ENCODE data around the gene SAMD3.

The SAMD3 gene

DNA sequence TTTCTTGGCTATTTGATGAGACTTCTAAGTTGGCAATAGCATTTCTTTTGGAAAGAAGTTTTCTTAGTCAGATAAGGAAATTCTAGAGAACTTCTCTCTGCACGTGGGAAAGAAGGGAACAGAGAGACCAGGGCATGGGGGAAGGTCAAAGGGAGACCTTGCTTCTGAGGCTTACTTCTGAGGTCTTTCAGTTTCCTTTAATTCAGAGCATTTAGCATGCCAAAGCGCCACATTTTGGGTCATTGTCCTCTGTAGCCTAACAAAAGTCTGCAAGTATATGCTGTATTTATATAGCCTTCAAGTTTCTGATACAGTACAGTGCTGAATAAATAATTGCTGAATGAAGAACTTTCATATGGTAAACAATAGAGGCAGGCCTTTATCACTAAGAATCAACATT is 95.6 kb downstream of the SAMD3 start:
- Histone ChIP-seq H3F3A (ENCODE audit: control insufficient read depth, insufficient read depth) (no peaks in the 10 kb centered on the region), H3K9me3 (ENCODE audit: control insufficient read depth, insufficient read depth, low read length) (no peaks in the 10 kb centered on the region), H3K4me3 (ENCODE audit: low read length) (no peak overlapping the region), H3K27ac (ENCODE audit: low read depth, low read length) (no peak overlapping the region), H4K20me1 (ENCODE audit: control insufficient read depth, insufficient read depth, low read depth, low read length) (no peaks in the 10 kb centered on the region), H3K36me3 (ENCODE audit: control insufficient read depth, low read length) (no peaks in the 10 kb centered on the region), H3K9me2 (replicated peaks; ENCODE audit: control insufficient read depth, low read length) (no peaks in the 10 kb centered on the region), H3K4me1 (ENCODE audit: control insufficient read depth, low read length) (no peaks in the 10 kb centered on the region), H3K79me2 (ENCODE audit: control insufficient read depth, low read length) (no peaks in the 10 kb centered on the region), H3K27me3 (ENCODE audit: control insufficient read depth, low read length) (no peaks in the 10 kb centered on the region), H3K4me2 (ENCODE audit: low read length) (no peak overlapping the region)
- TF ChIP-seq EZH2phosphoT487 (IDR thresholded peaks at IDR 0.05; ENCODE audit: borderline replicate concordance, low read length) = no peak
- TF ChIP-seq, protein P1, sequence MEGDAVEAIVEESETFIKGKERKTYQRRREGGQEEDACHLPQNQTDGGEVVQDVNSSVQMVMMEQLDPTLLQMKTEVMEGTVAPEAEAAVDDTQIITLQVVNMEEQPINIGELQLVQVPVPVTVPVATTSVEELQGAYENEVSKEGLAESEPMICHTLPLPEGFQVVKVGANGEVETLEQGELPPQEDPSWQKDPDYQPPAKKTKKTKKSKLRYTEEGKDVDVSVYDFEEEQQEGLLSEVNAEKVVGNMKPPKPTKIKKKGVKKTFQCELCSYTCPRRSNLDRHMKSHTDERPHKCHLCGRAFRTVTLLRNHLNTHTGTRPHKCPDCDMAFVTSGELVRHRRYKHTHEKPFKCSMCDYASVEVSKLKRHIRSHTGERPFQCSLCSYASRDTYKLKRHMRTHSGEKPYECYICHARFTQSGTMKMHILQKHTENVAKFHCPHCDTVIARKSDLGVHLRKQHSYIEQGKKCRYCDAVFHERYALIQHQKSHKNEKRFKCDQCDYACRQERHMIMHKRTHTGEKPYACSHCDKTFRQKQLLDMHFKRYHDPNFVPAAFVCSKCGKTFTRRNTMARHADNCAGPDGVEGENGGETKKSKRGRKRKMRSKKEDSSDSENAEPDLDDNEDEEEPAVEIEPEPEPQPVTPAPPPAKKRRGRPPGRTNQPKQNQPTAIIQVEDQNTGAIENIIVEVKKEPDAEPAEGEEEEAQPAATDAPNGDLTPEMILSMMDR (IDR thresholded peaks at IDR 0.05; ENCODE audit: low read depth, low read length, poor library complexity, severe bottlenecking) = no peak

DNA sequence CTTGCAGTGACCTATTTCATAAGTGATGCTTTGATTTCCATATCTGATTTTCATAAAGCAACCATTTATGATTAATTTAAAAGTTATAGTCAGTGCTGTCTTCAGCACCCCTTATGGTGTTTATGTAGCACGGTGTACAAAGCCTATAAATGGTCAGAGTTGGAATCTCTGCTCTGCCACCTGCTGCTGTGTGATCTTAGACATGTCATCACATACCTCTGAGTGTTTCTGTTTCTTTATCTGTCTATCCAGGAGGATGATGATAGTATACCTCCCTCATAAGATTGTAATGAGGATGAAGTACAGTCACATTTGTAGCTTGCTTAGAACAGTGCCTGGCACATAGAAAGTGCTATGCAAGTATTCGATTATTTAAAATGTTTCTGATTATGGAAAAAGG is 100.5 kb downstream of the SAMD3 start:
- Histone ChIP-seq H3F3A (ENCODE audit: control insufficient read depth, insufficient read depth) (peaks cover 3% of the 10 kb centered on the region; the same call in 1 of the 2 replicates), H3K9me2 (replicated peaks; ENCODE audit: control insufficient read depth, low read length) (no peaks in the 10 kb centered on the region), H3K36me3 (ENCODE audit: control insufficient read depth, low read length) (no peaks in the 10 kb centered on the region), H3K4me2 (ENCODE audit: low read length) (no peak overlapping the region), H3K4me3 (ENCODE audit: low read length) (no peak overlapping the region), H3K79me2 (ENCODE audit: control insufficient read depth, low read length) (no peaks in the 10 kb centered on the region), H3K9me3 (ENCODE audit: control insufficient read depth, insufficient read depth, low read length) (no peaks in the 10 kb centered on the region), H3K4me1 (ENCODE audit: control insufficient read depth, low read length) (peaks cover 16% of the 10 kb centered on the region), H3K27ac (ENCODE audit: low read depth, low read length) (no peak overlapping the region), H4K20me1 (ENCODE audit: control insufficient read depth, insufficient read depth, low read depth, low read length) (no peaks in the 10 kb centered on the region), H3K27me3 (ENCODE audit: control insufficient read depth, low read length) (no peaks in the 10 kb centered on the region)
- TF ChIP-seq, protein P1 (IDR thresholded peaks at IDR 0.05; ENCODE audit: low read depth, low read length, poor library complexity, severe bottlenecking) = no peak
- TF ChIP-seq EZH2phosphoT487 (IDR thresholded peaks at IDR 0.05; ENCODE audit: borderline replicate concordance, low read length) = no peak

DNA sequence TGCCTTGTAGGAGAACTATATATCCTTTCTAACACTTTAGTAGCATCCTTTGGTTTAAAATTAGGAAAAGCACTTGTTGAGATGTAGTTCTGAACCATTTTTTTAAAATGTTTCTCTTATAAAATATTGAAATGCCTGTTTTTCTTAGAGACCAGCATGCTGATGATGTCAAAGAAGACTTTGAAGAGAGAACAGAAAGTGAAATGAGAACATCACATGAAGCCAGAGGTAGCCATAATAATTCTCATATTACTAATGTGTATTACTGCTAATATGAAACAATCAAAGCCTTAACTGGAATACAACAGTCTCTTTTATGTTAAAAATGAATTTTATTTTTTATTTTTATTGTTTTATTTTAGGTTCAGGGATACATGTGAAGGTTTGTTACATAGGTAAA is 102.0 kb downstream of the SAMD3 start:
- Histone ChIP-seq H3K4me2 (ENCODE audit: low read length) (no peak overlapping the region), H3K9me3 (ENCODE audit: control insufficient read depth, insufficient read depth, low read length) (no peaks in the 10 kb centered on the region), H3F3A (ENCODE audit: control insufficient read depth, insufficient read depth) (peaks cover 3% of the 10 kb centered on the region; the same call in 1 of the 2 replicates), H4K20me1 (ENCODE audit: control insufficient read depth, insufficient read depth, low read depth, low read length) (no peaks in the 10 kb centered on the region), H3K36me3 (ENCODE audit: control insufficient read depth, low read length) (no peaks in the 10 kb centered on the region), H3K9me2 (replicated peaks; ENCODE audit: control insufficient read depth, low read length) (no peaks in the 10 kb centered on the region), H3K4me1 (ENCODE audit: control insufficient read depth, low read length) (peaks cover 26% of the 10 kb centered on the region), H3K27ac (ENCODE audit: low read depth, low read length) (no peak overlapping the region), H3K4me3 (ENCODE audit: low read length) (no peak overlapping the region), H3K27me3 (ENCODE audit: control insufficient read depth, low read length) (no peaks in the 10 kb centered on the region), H3K79me2 (ENCODE audit: control insufficient read depth, low read length) (no peaks in the 10 kb centered on the region)
- TF ChIP-seq EZH2phosphoT487 (IDR thresholded peaks at IDR 0.05; ENCODE audit: borderline replicate concordance, low read length) = no peak
- TF ChIP-seq, protein P1 (IDR thresholded peaks at IDR 0.05; ENCODE audit: low read depth, low read length, poor library complexity, severe bottlenecking) = no peak
